ENCODE measurements around the gene ANO1.

- TF ChIP-seq CTCF (IDR thresholded peaks at IDR 0.05) (no peak), POLR2A (IDR thresholded peaks at IDR 0.05) (no peak)
Measured at GRCh38 chr11:70233034-70233433, 154.9 kb downstream of the ANO1 start.
